Right lobe of liver (tissue), 4 donors: Measurements from ENCODE around the gene TEX50.

Experiments used
- CTCF ChIP-seq, 4 donors: fragments of 200-600 bp in 3 of 4; fragments of 450-650 bp in 1 of 4; IDR thresholded peaks; one replicate each; pipeline versions ENCODE4 v1.5.1 to v1.8.0; 2016 to 2022; ENCODE audit warnings: antibody characterized with exemption in 4 of 4, mild to moderate bottlenecking in 2 of 4
- POLR2A ChIP-seq: fragments of 450-650 bp; IDR thresholded peaks from one replicate; pipeline ENCODE4 v1.6.1; 2017; ENCODE audit warnings: antibody characterized with exemption, mild to moderate bottlenecking
- donor health status: DM: no; HTN: no; CAD: no.
- donor health status: DM: no; HTN: no; CAD: no.
- donor health status: DM: no; HTN: yes; CAD: no.

DNA sequence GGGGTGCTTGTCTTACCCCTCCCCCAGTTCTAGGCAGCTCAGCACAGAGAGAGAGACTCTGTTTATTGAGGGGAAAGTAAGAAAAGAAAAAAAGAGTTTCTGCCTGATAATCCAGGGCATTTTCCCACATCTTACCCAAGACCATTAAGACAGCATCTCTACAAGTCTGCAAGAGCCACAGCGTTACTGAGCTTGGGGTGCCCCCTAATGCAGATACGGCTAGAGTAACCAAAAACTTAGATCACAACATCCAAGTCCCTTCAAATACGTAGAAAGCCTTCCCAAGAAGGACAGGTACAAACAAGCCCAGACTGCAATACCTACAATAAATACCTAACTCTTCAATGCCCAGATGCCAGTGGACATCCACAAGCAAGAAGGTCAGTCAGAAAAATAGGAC lies 6.2 kb upstream of the TEX50 start:
- TF ChIP-seq CTCF (IDR thresholded peaks at IDR 0.05) = no peak
- no peak for TF ChIP-seq POLR2A
